Thoracic aorta (tissue), 2 donors: ENCODE data around the gene FOSB. TPM values are rescaled to one million over a fixed set of nuclear protein-coding genes. Genes with fewer than 3 reads are reported as not detected.

ENCODE experiments used
- ATAC-seq: fragments of 150-250 bp; one replicate; pipeline ENCODE4 v1.8.0; 2017; ENCODE audit warnings: low read depth; ENCODE audit not compliant: insufficient number of reproducible peaks, low FRiP score
- DNase-seq: peaks from one replicate; pipeline ENCODE4 v3.0.0-alpha.2; 2020; ENCODE audit warnings: low spot score
- H3K27ac ChIP-seq, 2 donors: fragments of 200-600 bp; sonication (generic); 1 replicate in 1 of 2; 2 replicates in 1 of 2; pipeline ENCODE4 v1.5.1; 2016; ENCODE audit warnings: mild to moderate bottlenecking in 2 of 2, moderate library complexity in 2 of 2
- H3K27me3 ChIP-seq: fragments of 200-600 bp; sonication (generic); replicated peaks from 2 replicates; pipeline ENCODE4 v1.6.0; 2016; ENCODE audit warnings: mild to moderate bottlenecking; ENCODE audit not compliant: insufficient read depth
- H3K36me3 ChIP-seq: fragments of 200-600 bp; sonication (generic); one replicate; pipeline ENCODE4 v1.5.1; 2016
- H3K4me1 ChIP-seq, 2 donors: fragments of 200-600 bp; sonication (generic); 1 replicate in 1 of 2; 2 replicates in 1 of 2; pipeline versions ENCODE4 v1.5.1 to v1.6.0; 2016; ENCODE audit warnings: low read depth in 2 of 2, mild to moderate bottlenecking in 1 of 2; ENCODE audit not compliant: control insufficient read depth in 1 of 2
- H3K4me3 ChIP-seq: fragments of 200-600 bp; sonication (generic); 2 replicates; pipeline ENCODE4 v1.5.1; 2016; ENCODE audit warnings: mild to moderate bottlenecking
- H3K9me3 ChIP-seq: fragments of 200-600 bp; sonication (generic); 2 replicates; pipeline ENCODE4 v1.5.1; 2016
- CTCF ChIP-seq: fragments of 200-600 bp; sonication (generic); IDR thresholded peaks from one replicate; pipeline ENCODE4 v1.5.1; 2019; ENCODE audit warnings: antibody characterized with exemption
- total RNA-seq, 2 donors: library from RNA; depleted of rRNA; stranded (reverse); fragments of >200 nt; gene quantifications; one replicate each; pipeline versions ENCODE4 v1.1.0 to v1.2.3, GENCODE V29; 2016

The FOSB gene
- total RNA-seq, 2 donors from 2014 or later, result 126 to 587 TPM

- DNase-seq, result no peak
- H3K4me3 ChIP-seq, result no peak overlapping the region
- H3K9me3 ChIP-seq, result no peaks in the 10 kb centered on the region
- peaks cover 9 to 26% of the 10 kb centered on the region in 2 donors for H3K4me1 ChIP-seq
- H3K27me3 ChIP-seq, result no peaks in the 10 kb centered on the region
- H3K27ac ChIP-seq, result no peak overlapping the region
- no peak for ATAC-seq
- no peak for TF ChIP-seq CTCF
- no peaks in the 10 kb centered on the region for H3K36me3 ChIP-seq
These were observed 3.5 kb downstream of the FOSB start for GRCh38 chr19:45471111-45471930.

- DNase-seq, result no peak
- H3K4me3 ChIP-seq, result no peak overlapping the region
- peaks cover 7 to 25% of the 10 kb centered on the region in 2 donors for H3K4me1 ChIP-seq
- ATAC-seq, result no peak
- no peaks in the 10 kb centered on the region for H3K27me3 ChIP-seq
- no peak overlapping the region for H3K27ac ChIP-seq
- no peaks in the 10 kb centered on the region for H3K36me3 ChIP-seq
- H3K9me3 ChIP-seq, result no peaks in the 10 kb centered on the region
- no peak for TF ChIP-seq CTCF
These were observed 4.3 kb downstream of the FOSB start for GRCh38 chr19:45471931-45472562.

GRCh38 chr19:45472563-45473366 lies 5.0 kb downstream of the FOSB start:
- DNase-seq (no peak), ATAC-seq (no peak)
- Histone ChIP-seq H3K27ac (no peak overlapping the region), H3K27me3 (no peaks in the 10 kb centered on the region), H3K4me3 (no peak overlapping the region), H3K4me1 (peaks cover 5 to 26% of the 10 kb centered on the region in 2 donors), H3K36me3 (no peaks in the 10 kb centered on the region), H3K9me3 (no peaks in the 10 kb centered on the region)
- TF ChIP-seq CTCF, result no peak

- H3K36me3 ChIP-seq, result no peaks in the 10 kb centered on the region
- ATAC-seq, result no peak
These were observed 5.5 kb downstream of the FOSB start for GRCh38 chr19:45473367-45473681.

More at GRCh38 chr19:45473367-45473681, 5.5 kb downstream of the FOSB start:
- peaks cover 5 to 25% of the 10 kb centered on the region in 2 donors for H3K4me1 ChIP-seq
- TF ChIP-seq CTCF, result no peak
- no peak overlapping the region for H3K27ac ChIP-seq
- H3K4me3 ChIP-seq, result no peak overlapping the region
- DNase-seq, result no peak
- no peaks in the 10 kb centered on the region for H3K27me3 ChIP-seq
- H3K9me3 ChIP-seq, result no peaks in the 10 kb centered on the region
